H9 (cell line): ENCODE data around the gene PGAP6. TPM values are rescaled to one million over a fixed set of nuclear protein-coding genes. Genes with fewer than 3 reads are reported as not detected.

Source experiments
- DNase-seq: peaks from one replicate; pipeline ENCODE4 v3.0.0-alpha.2; 2017
- H2AFZ ChIP-seq: one replicate; pipeline ENCODE4 v1.6.1; 2013; ENCODE audit warnings: mild to moderate bottlenecking, low read length, control low read depth, moderate library complexity
- H2AK5ac ChIP-seq: 2 replicates; pipeline ENCODE4 v1.6.1; 2013; ENCODE audit warnings: low read length, control low read depth, mixed read lengths; ENCODE audit not compliant: insufficient read length
- H2BK120ac ChIP-seq: one replicate; pipeline ENCODE4 v1.6.1; 2013; ENCODE audit warnings: low read depth, mild to moderate bottlenecking, low read length, control low read depth, inconsistent platforms; ENCODE audit not compliant: poor library complexity, severe bottlenecking
- H2BK12ac ChIP-seq: 2 replicates; pipeline ENCODE4 v1.6.1; 2013; ENCODE audit warnings: low read length, control low read depth, mixed read lengths, low read depth; ENCODE audit not compliant: insufficient read length
- H2BK15ac ChIP-seq: 2 replicates; pipeline ENCODE4 v1.6.1; 2013; ENCODE audit warnings: low read depth, low read length, control low read depth
- H2BK20ac ChIP-seq: one replicate; pipeline ENCODE4 v1.6.1; 2013; ENCODE audit warnings: low read depth, mild to moderate bottlenecking, low read length, control low read depth, inconsistent platforms; ENCODE audit not compliant: poor library complexity, severe bottlenecking
- H2BK5ac ChIP-seq: 2 replicates; pipeline ENCODE4 v1.6.1; 2013; ENCODE audit warnings: low read length, control low read depth, mixed read lengths; ENCODE audit not compliant: insufficient read length
- H3K14ac ChIP-seq: 2 replicates; pipeline ENCODE4 v1.6.1; 2013; ENCODE audit warnings: low read length, control low read depth; ENCODE audit not compliant: insufficient read depth
- H3K18ac ChIP-seq: 2 replicates; pipeline ENCODE4 v1.6.1; 2013; ENCODE audit warnings: low read depth, mild to moderate bottlenecking, mixed read lengths, low read length, control low read depth; ENCODE audit not compliant: insufficient read length
- H3K23ac ChIP-seq: 2 replicates; pipeline ENCODE4 v1.6.1; 2013; ENCODE audit warnings: low read length, control low read depth, mixed read lengths, low read depth; ENCODE audit not compliant: insufficient read length
- H3K23me2 ChIP-seq: 2 replicates; pipeline ENCODE4 v1.6.1; 2013; ENCODE audit warnings: low read depth, mild to moderate bottlenecking, mixed read lengths, low read length, control low read depth; ENCODE audit not compliant: insufficient read length, poor library complexity, severe bottlenecking
- H3K27ac ChIP-seq: 2 replicates; pipeline ENCODE4 v1.5.1; 2013; ENCODE audit warnings: low read length, control low read depth, mixed read lengths, low read depth; ENCODE audit not compliant: insufficient read length
- H3K27me3 ChIP-seq: 2 replicates; pipeline ENCODE4 v1.6.1; 2013; ENCODE audit warnings: low read length, control low read depth, inconsistent platforms; ENCODE audit not compliant: insufficient read depth
- H3K4ac ChIP-seq: 2 replicates; pipeline ENCODE4 v1.6.1; 2013; ENCODE audit warnings: low read depth, mild to moderate bottlenecking, control low read depth, inconsistent platforms, low read length, moderate library complexity
- H3K4me1 ChIP-seq: 2 replicates; pipeline ENCODE4 v1.6.1; 2013; ENCODE audit warnings: low read length, control low read depth, inconsistent platforms; ENCODE audit not compliant: insufficient read depth
- H3K4me2 ChIP-seq: 2 replicates; pipeline ENCODE4 v1.6.1; 2013; ENCODE audit warnings: low read length, control low read depth, mixed read lengths; ENCODE audit not compliant: insufficient read length, insufficient read depth
- H3K56ac ChIP-seq: 2 replicates; pipeline ENCODE4 v1.6.1; 2013; ENCODE audit warnings: low read depth, mild to moderate bottlenecking, mixed read lengths, low read length, control low read depth; ENCODE audit not compliant: insufficient read length
- H3K79me1 ChIP-seq: 2 replicates; pipeline ENCODE4 v1.6.1; 2013; ENCODE audit warnings: low read depth, mild to moderate bottlenecking, moderate library complexity, low read length, control low read depth, inconsistent platforms; ENCODE audit not compliant: insufficient read depth, poor library complexity, severe bottlenecking
- H3K79me2 ChIP-seq: 2 replicates; pipeline ENCODE4 v1.6.1; 2013; ENCODE audit warnings: low read length, control low read depth, inconsistent platforms; ENCODE audit not compliant: insufficient read depth
- H3K9ac ChIP-seq: 2 replicates; pipeline ENCODE4 v1.6.1; 2013; ENCODE audit warnings: low read length, control low read depth, mixed read lengths; ENCODE audit not compliant: insufficient read length; ENCODE audit errors: extremely low read depth
- H3K9me3 ChIP-seq: one replicate; pipeline ENCODE4 v1.6.1; 2013; ENCODE audit warnings: low read depth, low read length, inconsistent platforms; ENCODE audit not compliant: control insufficient read depth
- H3T11ph ChIP-seq: one replicate; pipeline ENCODE4 v1.6.1; 2013; ENCODE audit warnings: mild to moderate bottlenecking, low read length, control low read depth, inconsistent platforms
- H4K20me1 ChIP-seq: one replicate; pipeline ENCODE4 v1.6.1; 2013; ENCODE audit not compliant: control insufficient read depth, insufficient read length, insufficient read depth
- H4K5ac ChIP-seq: 2 replicates; pipeline ENCODE4 v1.6.1; 2013; ENCODE audit warnings: low read depth, mild to moderate bottlenecking, mixed read lengths, low read length, control low read depth; ENCODE audit not compliant: insufficient read length
- H4K8ac ChIP-seq: replicated peaks from 2 replicates; pipeline ENCODE4 v1.6.1; 2013; ENCODE audit warnings: low read length, control low read depth, mixed read lengths, low read depth; ENCODE audit not compliant: insufficient read length
- H4K91ac ChIP-seq: 2 replicates; pipeline ENCODE4 v1.6.1; 2013; ENCODE audit warnings: low read depth, mild to moderate bottlenecking, moderate library complexity, mixed read lengths, low read length, control low read depth; ENCODE audit not compliant: insufficient read length
- H3K27ac Mint-ChIP-seq, 3 experiments: 2 replicates in 2 of 3; 3 replicates in 1 of 3; pipeline ENCODE4 v1.8.0; 2020 to 2021; ENCODE audit warnings: mixed read lengths in 3 of 3, mild to moderate bottlenecking in 1 of 3, moderate library complexity in 1 of 3
- H3K27me3 Mint-ChIP-seq: 2 replicates; pipeline ENCODE4 v1.8.0; 2021; ENCODE audit warnings: low read depth, mild to moderate bottlenecking, moderate library complexity, mixed read lengths
- H3K36me3 Mint-ChIP-seq, 3 experiments: 2 replicates in 2 of 3; 3 replicates in 1 of 3; pipeline ENCODE4 v1.8.0; 2020 to 2021; ENCODE audit warnings: low read depth in 3 of 3, mixed read lengths in 3 of 3; ENCODE audit not compliant: insufficient read depth in 1 of 3
- H3K4me1 Mint-ChIP-seq, 2 experiments: 2 replicates each; pipeline ENCODE4 v1.8.0; 2020; ENCODE audit warnings: mixed read lengths in 2 of 2
- H3K4me3 Mint-ChIP-seq, 2 experiments: 2 replicates in 1 of 2; 3 replicates in 1 of 2; pipeline ENCODE4 v1.8.0; 2020 to 2021; ENCODE audit warnings: mild to moderate bottlenecking in 2 of 2, mixed read lengths in 2 of 2, moderate library complexity in 1 of 2
- H3K9me3 Mint-ChIP-seq, 2 experiments: 2 replicates in 1 of 2; 3 replicates in 1 of 2; pipeline ENCODE4 v1.8.0; 2020; ENCODE audit warnings: mild to moderate bottlenecking in 2 of 2, mixed read lengths in 2 of 2, moderate library complexity in 1 of 2
- CTCF ChIP-seq: fragments of 200-600 bp; sonication (generic); conservative IDR thresholded peaks from 3 replicates; pipeline ENCODE4 v1.8.0; 2021; ENCODE audit warnings: antibody characterized with exemption, mild to moderate bottlenecking
- WGBS: extraction: QIAGEN DNeasy Blood & Tissue Kit; methylation state at CpG from one replicate; pipeline ENCODE4 v1.1.7; 2013; ENCODE audit warnings: missing lambda C conversion rate, low lambda C conversion rate, mixed read lengths; ENCODE audit not compliant: insufficient read length; ENCODE audit errors: extremely low coverage; 5-methylcytosine and 5-hydroxymethylcytosine counted together
- total RNA-seq: library from RNA; stranded (reverse); gene quantifications from 2 replicates; pipeline ENCODE4 v1.2.1, GENCODE V29; 2021

Gene PGAP6
- total RNA-seq, 1 experiment from 2014 or later: 111 TPM

GRCh38 chr16:426115-426905 is 44.5 kb upstream of the PGAP6 start:
- H4K20me1 ChIP-seq: no peaks in the 10 kb centered on the region
- H3K27me3 Mint-ChIP-seq: peaks cover 53% of the 10 kb centered on the region

More at GRCh38 chr16:426115-426905, 44.5 kb upstream of the PGAP6 start:
- Histone ChIP-seq H3K79me2 (peaks cover 5% of the 10 kb centered on the region; the same call in 1 of the 2 replicates), H2BK120ac (no peak overlapping the region), H3T11ph (no peak overlapping the region), H3K27me3 (peaks cover 16% of the 10 kb centered on the region; the same call in 1 of the 2 replicates), H3K56ac (no peak overlapping the region), H3K23me2 (peaks cover 18% of the 10 kb centered on the region), H3K27ac (no peak overlapping the region), H2BK15ac (no peak overlapping the region), H2BK12ac (no peak overlapping the region), H4K5ac (no peak overlapping the region), H3K18ac (peak overlapping the region; percentile 27), H2BK5ac (no peak overlapping the region), H3K79me1 (no peaks in the 10 kb centered on the region), H4K8ac (no peak overlapping the region), H2BK20ac (no peak overlapping the region), H3K14ac (peak overlapping the region; percentile 62), H3K4me2 (peak overlapping the region; percentile 55), H3K9me3 (no peaks in the 10 kb centered on the region), H2AK5ac (no peak overlapping the region), H3K4ac (no peak overlapping the region), H2AFZ (no peak overlapping the region), H3K9ac (no peak overlapping the region), H3K23ac (no peak overlapping the region), H4K91ac (no peak overlapping the region), H3K4me1 (no peaks in the 10 kb centered on the region)
- Mint-ChIP-seq H3K4me1 (peaks cover 17 to 24% of the 10 kb centered on the region in 2 experiments), H3K27ac (no peak overlapping the region), H3K4me3 (peak overlapping the region; percentile 73 to 80), H3K9me3 (no peaks in the 10 kb centered on the region; a peak in 1 of 5 replicates), H3K36me3 (peaks cover 7 to 25% (median 14%) of the 10 kb centered on the region in 3 experiments; a peak in 6 of 7 replicates)
- TF ChIP-seq CTCF: no peak
- no CpG with 5 or more reads among the region's 97 CpGs for WGBS
- DNase-seq: no peak
